Type B pancreatic cell (in vitro differentiated cells): Measurements from ENCODE around the gene NAALADL1. TPM values are rescaled to one million over a fixed set of nuclear protein-coding genes. Genes with fewer than 3 reads are reported as not detected.

Experiments used
- DNase-seq: peaks from one replicate; pipeline ENCODE4 v3.0.0; 2021; ENCODE audit warnings: mixed read lengths; ENCODE audit not compliant: unreplicated experiment; ENCODE audit errors: extremely low spot score
- H3K27ac Mint-ChIP-seq: 2 replicates; pipeline ENCODE4 v1.8.0; 2021; ENCODE audit warnings: mild to moderate bottlenecking, mixed read lengths
- H3K27me3 Mint-ChIP-seq: 2 replicates; pipeline ENCODE4 v1.8.0; 2021; ENCODE audit warnings: mixed read lengths
- H3K36me3 Mint-ChIP-seq: 2 replicates; pipeline ENCODE4 v1.8.0; 2021; ENCODE audit warnings: mixed read lengths
- H3K4me1 Mint-ChIP-seq: one replicate; pipeline ENCODE4 v1.8.0; 2021; ENCODE audit warnings: mixed read lengths; ENCODE audit not compliant: unreplicated experiment
- H3K4me3 Mint-ChIP-seq: 2 replicates; pipeline ENCODE4 v1.8.0; 2021; ENCODE audit warnings: mild to moderate bottlenecking, mixed read lengths
- H3K9me3 Mint-ChIP-seq: 2 replicates; pipeline ENCODE4 v1.8.0; 2021; ENCODE audit warnings: mixed read lengths
- total RNA-seq: library from RNA; stranded (reverse); gene quantifications from 2 replicates; pipeline ENCODE4 v1.2.1, GENCODE V29; 2021; ENCODE audit warnings: low replicate concordance
- TF ChIP-seq, protein P1 (sequence below): fragments of 200-600 bp; sonication (generic); conservative IDR thresholded peaks from 2 replicates; pipeline ENCODE4 v1.5.0; 2021; ENCODE audit warnings: antibody characterized with exemption, mild to moderate bottlenecking

The NAALADL1 gene
- total RNA-seq, 1 donor from 2014 or later, result 1.2 TPM

DNA sequence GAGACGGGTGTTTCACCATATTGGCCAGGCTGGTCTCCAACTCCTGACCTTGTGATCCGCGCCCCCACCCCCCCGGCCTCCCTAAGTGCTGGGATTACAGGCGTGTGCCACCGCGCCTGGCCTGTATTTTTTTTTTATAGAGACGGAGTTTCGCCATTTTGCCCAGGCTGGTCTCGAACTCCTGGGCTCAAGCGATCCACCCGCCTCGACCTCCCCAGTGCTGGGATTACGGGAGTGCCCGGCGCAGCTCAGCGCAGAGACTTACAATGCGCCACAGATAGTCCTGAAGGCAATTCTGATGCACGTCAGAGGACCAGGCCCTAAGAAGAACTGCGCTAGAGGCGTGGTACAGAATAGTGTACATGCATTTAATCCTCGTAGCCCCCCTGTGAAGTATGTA is 37.1 kb upstream of the NAALADL1 start:
- H3K36me3 Mint-ChIP-seq, result no peaks in the 10 kb centered on the region
- no peak for DNase-seq
- peaks cover 9% of the 10 kb centered on the region for H3K4me1 Mint-ChIP-seq
- H3K9me3 Mint-ChIP-seq, result no peaks in the 10 kb centered on the region
- H3K27ac Mint-ChIP-seq, result peak overlapping the region; percentile 90
- no peaks in the 10 kb centered on the region for H3K27me3 Mint-ChIP-seq
- peak overlapping the region; percentile 95 for H3K4me3 Mint-ChIP-seq
- TF ChIP-seq, protein P1, sequence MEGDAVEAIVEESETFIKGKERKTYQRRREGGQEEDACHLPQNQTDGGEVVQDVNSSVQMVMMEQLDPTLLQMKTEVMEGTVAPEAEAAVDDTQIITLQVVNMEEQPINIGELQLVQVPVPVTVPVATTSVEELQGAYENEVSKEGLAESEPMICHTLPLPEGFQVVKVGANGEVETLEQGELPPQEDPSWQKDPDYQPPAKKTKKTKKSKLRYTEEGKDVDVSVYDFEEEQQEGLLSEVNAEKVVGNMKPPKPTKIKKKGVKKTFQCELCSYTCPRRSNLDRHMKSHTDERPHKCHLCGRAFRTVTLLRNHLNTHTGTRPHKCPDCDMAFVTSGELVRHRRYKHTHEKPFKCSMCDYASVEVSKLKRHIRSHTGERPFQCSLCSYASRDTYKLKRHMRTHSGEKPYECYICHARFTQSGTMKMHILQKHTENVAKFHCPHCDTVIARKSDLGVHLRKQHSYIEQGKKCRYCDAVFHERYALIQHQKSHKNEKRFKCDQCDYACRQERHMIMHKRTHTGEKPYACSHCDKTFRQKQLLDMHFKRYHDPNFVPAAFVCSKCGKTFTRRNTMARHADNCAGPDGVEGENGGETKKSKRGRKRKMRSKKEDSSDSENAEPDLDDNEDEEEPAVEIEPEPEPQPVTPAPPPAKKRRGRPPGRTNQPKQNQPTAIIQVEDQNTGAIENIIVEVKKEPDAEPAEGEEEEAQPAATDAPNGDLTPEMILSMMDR, result no peak

GRCh38 chr11:65090628-65091027 is 32.3 kb upstream of the NAALADL1 start:
- Mint-ChIP-seq H3K4me1 (peaks cover 5% of the 10 kb centered on the region), H3K9me3 (no peaks in the 10 kb centered on the region), H3K27me3 (no peaks in the 10 kb centered on the region), H3K36me3 (peaks cover 9% of the 10 kb centered on the region), H3K4me3 (no peak overlapping the region), H3K27ac (no peak overlapping the region)
- TF ChIP-seq, protein P1, result no peak
- no peak for DNase-seq

- H3K27me3 Mint-ChIP-seq, result no peaks in the 10 kb centered on the region
- H3K9me3 Mint-ChIP-seq, result no peaks in the 10 kb centered on the region
- peaks cover 4% of the 10 kb centered on the region for H3K4me1 Mint-ChIP-seq
- peaks cover 11% of the 10 kb centered on the region for H3K36me3 Mint-ChIP-seq
- no peak overlapping the region for H3K4me3 Mint-ChIP-seq
- DNase-seq, result no peak
- TF ChIP-seq, protein P1, result no peak
- no peak overlapping the region for H3K27ac Mint-ChIP-seq
These were observed 31.3 kb upstream of the NAALADL1 start for GRCh38 chr11:65089621-65090020.

DNA sequence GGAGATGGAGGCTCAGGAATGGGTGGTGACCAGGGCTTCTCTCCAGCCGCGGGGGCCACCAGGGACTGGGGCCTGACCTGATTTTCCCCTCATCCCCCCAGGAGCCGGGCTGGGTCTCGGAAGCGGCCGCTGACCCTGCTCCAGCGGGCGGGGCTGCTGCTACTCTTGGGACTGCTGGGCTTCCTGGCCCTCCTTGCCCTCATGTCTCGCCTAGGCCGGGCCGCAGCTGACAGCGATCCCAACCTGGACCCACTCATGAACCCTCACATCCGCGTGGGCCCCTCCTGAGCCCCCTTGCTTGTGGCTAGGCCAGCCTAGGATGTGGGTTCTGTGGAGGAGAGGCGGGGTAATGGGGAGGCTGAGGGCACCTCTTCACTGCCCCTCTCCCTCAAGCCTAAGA is 29.5 kb upstream of the NAALADL1 start:
- H3K4me3 Mint-ChIP-seq, result no peak overlapping the region
- H3K36me3 Mint-ChIP-seq, result peaks cover 11% of the 10 kb centered on the region
- H3K9me3 Mint-ChIP-seq, result no peaks in the 10 kb centered on the region
- H3K27me3 Mint-ChIP-seq, result no peaks in the 10 kb centered on the region
- DNase-seq, result no peak
- H3K27ac Mint-ChIP-seq, result no peak overlapping the region
- peaks cover 7% of the 10 kb centered on the region for H3K4me1 Mint-ChIP-seq
- TF ChIP-seq, protein P1, result no peak

DNA sequence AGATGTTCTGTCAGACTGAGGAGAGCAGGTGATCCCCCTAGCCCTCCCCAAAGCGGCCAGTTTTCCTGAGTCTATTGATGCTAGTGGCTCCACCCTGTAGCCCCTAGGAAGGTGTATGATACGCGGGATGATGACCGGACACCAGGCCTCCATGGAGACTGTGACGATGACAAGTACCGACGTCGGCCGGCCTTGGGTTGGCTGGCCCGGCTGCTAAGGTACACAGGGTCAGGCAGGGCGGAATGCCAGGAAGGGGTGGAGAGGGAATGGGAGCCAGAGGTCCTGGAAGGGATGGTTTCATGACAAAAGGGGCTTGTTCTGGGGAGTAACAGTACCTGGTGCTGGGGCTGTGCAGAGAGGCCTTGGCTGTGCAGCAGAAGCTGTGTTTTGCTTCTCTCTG is 28.9 kb upstream of the NAALADL1 start:
- H3K9me3 Mint-ChIP-seq, result no peaks in the 10 kb centered on the region
- peaks cover 10% of the 10 kb centered on the region for H3K4me1 Mint-ChIP-seq
- H3K27ac Mint-ChIP-seq, result no peak overlapping the region
- TF ChIP-seq, protein P1, result no peak
- H3K27me3 Mint-ChIP-seq, result no peaks in the 10 kb centered on the region
- H3K4me3 Mint-ChIP-seq, result no peak overlapping the region
- peaks cover 11% of the 10 kb centered on the region for H3K36me3 Mint-ChIP-seq
- no peak for DNase-seq

DNA sequence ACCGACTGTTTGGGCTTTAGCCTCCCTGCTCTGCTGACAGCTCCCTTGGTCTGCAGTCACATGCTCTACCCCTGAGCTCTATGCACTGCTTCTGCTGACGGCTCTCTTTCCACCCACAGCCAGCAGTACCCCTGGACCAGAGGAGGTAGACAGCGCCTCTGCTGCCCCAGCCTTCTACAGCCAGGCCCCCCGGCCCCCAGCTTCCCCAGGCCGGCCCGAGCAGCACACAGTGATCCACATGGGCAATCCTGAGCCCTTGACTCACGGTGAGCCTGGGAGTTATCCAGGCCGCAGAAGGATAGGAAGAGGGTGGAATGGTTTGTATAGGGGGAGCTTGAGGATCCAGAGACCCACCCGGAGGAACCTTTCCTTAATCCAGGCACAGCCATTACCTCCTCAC is 28.5 kb upstream of the NAALADL1 start:
- Mint-ChIP-seq H3K9me3 (no peaks in the 10 kb centered on the region), H3K4me1 (peaks cover 10% of the 10 kb centered on the region)

More for the DNA sequence above, 28.5 kb upstream of the NAALADL1 start:
- TF ChIP-seq, protein P1, result no peak
- H3K4me3 Mint-ChIP-seq, result no peak overlapping the region
- DNase-seq, result no peak
- H3K36me3 Mint-ChIP-seq, result peaks cover 11% of the 10 kb centered on the region
- H3K27ac Mint-ChIP-seq, result no peak overlapping the region
- H3K27me3 Mint-ChIP-seq, result no peaks in the 10 kb centered on the region
